Activated T-cell treated with anti-CD3 and anti-CD28 coated beads, Interleukin-2, amount 50 U/mL, for 24 hours (primary cell): ENCODE results near the gene PLPPR2.

Experiments
- DNase-seq: peaks from one replicate; pipeline ENCODE4 v3.0.0-alpha.2; 2020
- H3K27ac Mint-ChIP-seq: 2 replicates; pipeline ENCODE4 v1.8.0; 2020; ENCODE audit warnings: mild to moderate bottlenecking, mixed read lengths
- H3K27me3 Mint-ChIP-seq: 2 replicates; pipeline ENCODE4 v1.8.0; 2020; ENCODE audit warnings: mixed read lengths
- H3K36me3 Mint-ChIP-seq: 2 replicates; pipeline ENCODE4 v1.8.0; 2020; ENCODE audit warnings: low read depth, mixed read lengths
- H3K4me1 Mint-ChIP-seq: 2 replicates; pipeline ENCODE4 v1.8.0; 2020; ENCODE audit warnings: low read depth, mixed read lengths
- H3K4me3 Mint-ChIP-seq: 2 replicates; pipeline ENCODE4 v1.8.0; 2020; ENCODE audit warnings: mild to moderate bottlenecking, moderate library complexity, mixed read lengths
- H3K9me3 Mint-ChIP-seq: 2 replicates; pipeline ENCODE4 v1.8.0; 2020; ENCODE audit warnings: mixed read lengths

The PLPPR2 gene

GRCh38 chr19:11356074-11356397 is 804 bp downstream of the PLPPR2 start:
- Mint-ChIP-seq H3K36me3 (no peaks in the 10 kb centered on the region), H3K4me3 (peak overlapping the region; percentile 66), H3K4me1 (peaks cover 8% of the 10 kb centered on the region), H3K27ac (peak overlapping the region; percentile 55), H3K9me3 (no peaks in the 10 kb centered on the region), H3K27me3 (peaks cover 11% of the 10 kb centered on the region)
- DNase-seq: no peak

- H3K9me3 Mint-ChIP-seq: no peaks in the 10 kb centered on the region
- H3K4me3 Mint-ChIP-seq: no peak overlapping the region
- H3K4me1 Mint-ChIP-seq: peaks cover 8% of the 10 kb centered on the region
- H3K27ac Mint-ChIP-seq: no peak overlapping the region
- H3K36me3 Mint-ChIP-seq: no peaks in the 10 kb centered on the region
- no peak for DNase-seq
- peaks cover 11% of the 10 kb centered on the region for H3K27me3 Mint-ChIP-seq
These were observed 1.7 kb downstream of the PLPPR2 start for GRCh38 chr19:11356676-11357550.

- peaks cover under 1% of the 10 kb centered on the region for H3K36me3 Mint-ChIP-seq
- H3K27ac Mint-ChIP-seq: no peak overlapping the region
- peaks cover 11% of the 10 kb centered on the region for H3K27me3 Mint-ChIP-seq
- no peak for DNase-seq
- no peaks in the 10 kb centered on the region for H3K9me3 Mint-ChIP-seq
- peaks cover 8% of the 10 kb centered on the region for H3K4me1 Mint-ChIP-seq
- H3K4me3 Mint-ChIP-seq: no peak overlapping the region
These were observed 4.2 kb downstream of the PLPPR2 start for GRCh38 chr19:11359421-11359820.

- H3K27ac Mint-ChIP-seq: no peak overlapping the region
- H3K4me3 Mint-ChIP-seq: no peak overlapping the region
- no peak for DNase-seq
- H3K36me3 Mint-ChIP-seq: peaks cover 7% of the 10 kb centered on the region
- H3K9me3 Mint-ChIP-seq: no peaks in the 10 kb centered on the region
- peaks cover 1% of the 10 kb centered on the region for H3K4me1 Mint-ChIP-seq
- H3K27me3 Mint-ChIP-seq: peaks cover 5% of the 10 kb centered on the region
These were observed 6.0 kb downstream of the PLPPR2 start for GRCh38 chr19:11361037-11361770.

- H3K9me3 Mint-ChIP-seq: no peaks in the 10 kb centered on the region
- DNase-seq: no peak
- H3K27ac Mint-ChIP-seq: no peak overlapping the region
- H3K4me3 Mint-ChIP-seq: no peak overlapping the region
- H3K36me3 Mint-ChIP-seq: peaks cover 10% of the 10 kb centered on the region
- H3K27me3 Mint-ChIP-seq: no peaks in the 10 kb centered on the region
- H3K4me1 Mint-ChIP-seq: no peaks in the 10 kb centered on the region
These were observed 6.8 kb downstream of the PLPPR2 start for GRCh38 chr19:11361771-11362731.

GRCh38 chr19:11363881-11364280 is 8.6 kb downstream of the PLPPR2 start:
- no peaks in the 10 kb centered on the region for H3K27me3 Mint-ChIP-seq
- DNase-seq: no peak
- no peak overlapping the region for H3K4me3 Mint-ChIP-seq
- no peaks in the 10 kb centered on the region for H3K4me1 Mint-ChIP-seq
- H3K36me3 Mint-ChIP-seq: peaks cover 21% of the 10 kb centered on the region
- H3K27ac Mint-ChIP-seq: no peak overlapping the region
- H3K9me3 Mint-ChIP-seq: no peaks in the 10 kb centered on the region

- no peak overlapping the region for H3K4me3 Mint-ChIP-seq
- peaks cover 24% of the 10 kb centered on the region for H3K36me3 Mint-ChIP-seq
- H3K27ac Mint-ChIP-seq: no peak overlapping the region
- no peaks in the 10 kb centered on the region for H3K27me3 Mint-ChIP-seq
- H3K4me1 Mint-ChIP-seq: no peaks in the 10 kb centered on the region
- no peaks in the 10 kb centered on the region for H3K9me3 Mint-ChIP-seq
- DNase-seq: no peak
These were observed 9.2 kb downstream of the PLPPR2 start for GRCh38 chr19:11364296-11364904.

- Mint-ChIP-seq H3K4me3 (no peak overlapping the region), H3K27ac (no peak overlapping the region), H3K27me3 (no peaks in the 10 kb centered on the region), H3K9me3 (no peaks in the 10 kb centered on the region), H3K4me1 (no peaks in the 10 kb centered on the region), H3K36me3 (peaks cover 27% of the 10 kb centered on the region)
- DNase-seq: no peak
These were observed 9.7 kb downstream of the PLPPR2 start for GRCh38 chr19:11364935-11365334.

- Mint-ChIP-seq H3K36me3 (peaks cover 28% of the 10 kb centered on the region), H3K4me1 (no peaks in the 10 kb centered on the region), H3K27ac (no peak overlapping the region), H3K4me3 (no peak overlapping the region), H3K27me3 (no peaks in the 10 kb centered on the region), H3K9me3 (no peaks in the 10 kb centered on the region)
- DNase-seq: no peak
These were observed 10.4 kb downstream of the PLPPR2 start for GRCh38 chr19:11365557-11366117.

GRCh38 chr19:11367528-11367927 is 12.3 kb downstream of the PLPPR2 start:
- H3K27me3 Mint-ChIP-seq: no peaks in the 10 kb centered on the region
- H3K4me3 Mint-ChIP-seq: no peak overlapping the region
- no peak for DNase-seq
- H3K27ac Mint-ChIP-seq: no peak overlapping the region
- H3K36me3 Mint-ChIP-seq: peaks cover 30% of the 10 kb centered on the region
- H3K9me3 Mint-ChIP-seq: no peaks in the 10 kb centered on the region
- no peaks in the 10 kb centered on the region for H3K4me1 Mint-ChIP-seq

GRCh38 chr19:11370744-11371143 is 15.5 kb downstream of the PLPPR2 start:
- no peak overlapping the region for H3K4me3 Mint-ChIP-seq
- no peak for DNase-seq
- peaks cover 4% of the 10 kb centered on the region for H3K4me1 Mint-ChIP-seq
- H3K36me3 Mint-ChIP-seq: peaks cover 24% of the 10 kb centered on the region
- H3K27ac Mint-ChIP-seq: no peak overlapping the region
- H3K27me3 Mint-ChIP-seq: no peaks in the 10 kb centered on the region
- H3K9me3 Mint-ChIP-seq: no peaks in the 10 kb centered on the region

- peaks cover 21% of the 10 kb centered on the region for H3K4me1 Mint-ChIP-seq
- H3K27me3 Mint-ChIP-seq: no peaks in the 10 kb centered on the region
- H3K9me3 Mint-ChIP-seq: no peaks in the 10 kb centered on the region
- no peak overlapping the region for H3K4me3 Mint-ChIP-seq
- peaks cover 31% of the 10 kb centered on the region for H3K36me3 Mint-ChIP-seq
- H3K27ac Mint-ChIP-seq: no peak overlapping the region
- DNase-seq: no peak
These were observed 18.1 kb downstream of the PLPPR2 start for GRCh38 chr19:11373166-11373884.

GRCh38 chr19:11373885-11374432 is 18.7 kb downstream of the PLPPR2 start:
- no peak for DNase-seq
- Mint-ChIP-seq H3K9me3 (no peaks in the 10 kb centered on the region), H3K4me3 (no peak overlapping the region), H3K36me3 (peaks cover 30% of the 10 kb centered on the region), H3K27ac (no peak overlapping the region), H3K27me3 (no peaks in the 10 kb centered on the region), H3K4me1 (peaks cover 26% of the 10 kb centered on the region)
